Trophoblast cell (in vitro differentiated cells and primary cell): ENCODE data around the gene VSIR.

Source experiments
- DNase-seq, 2 donors: peaks; one replicate each; pipeline ENCODE4 v3.0.0-alpha.2; 2016
- H2AFZ ChIP-seq: 2 replicates; pipeline ENCODE4 v1.6.1; 2013; ENCODE audit warnings: low read length, moderate library complexity, mild to moderate bottlenecking; ENCODE audit not compliant: insufficient read depth, poor library complexity
- H2AK5ac ChIP-seq: 2 replicates; pipeline ENCODE4 v1.6.1; 2013; ENCODE audit warnings: mild to moderate bottlenecking, low read length
- H2BK120ac ChIP-seq: 2 replicates; pipeline ENCODE4 v1.6.1; 2013; ENCODE audit warnings: low read length, mild to moderate bottlenecking, moderate library complexity; ENCODE audit not compliant: insufficient read depth, poor library complexity
- H2BK12ac ChIP-seq: 2 replicates; pipeline ENCODE4 v1.6.1; 2013; ENCODE audit warnings: mild to moderate bottlenecking, low read length, moderate library complexity
- H2BK5ac ChIP-seq: 2 replicates; pipeline ENCODE4 v1.6.1; 2013; ENCODE audit warnings: low read length, low read depth, moderate library complexity, mild to moderate bottlenecking; ENCODE audit not compliant: poor library complexity
- H3K14ac ChIP-seq: 2 replicates; pipeline ENCODE4 v1.6.1; 2013; ENCODE audit warnings: mild to moderate bottlenecking, low read length
- H3K18ac ChIP-seq: 2 replicates; pipeline ENCODE4 v1.6.1; 2013; ENCODE audit warnings: mild to moderate bottlenecking, low read length
- H3K23ac ChIP-seq: 2 replicates; pipeline ENCODE4 v1.6.1; 2013; ENCODE audit warnings: low read length
- H3K27ac ChIP-seq: 2 replicates; pipeline ENCODE4 v1.5.1; 2013; ENCODE audit warnings: low read depth, mild to moderate bottlenecking, inconsistent platforms, low read length, moderate library complexity
- H3K27me3 ChIP-seq: 2 replicates; pipeline ENCODE4 v1.6.1; 2013; ENCODE audit warnings: inconsistent platforms, mild to moderate bottlenecking, low read length, moderate library complexity; ENCODE audit not compliant: insufficient read depth
- H3K36me3 ChIP-seq, 2 experiments: 1 replicate in 1 of 2; 2 replicates in 1 of 2; pipeline ENCODE4 v1.6.1; 2013; ENCODE audit warnings: low read length in 2 of 2, mild to moderate bottlenecking in 2 of 2, moderate library complexity in 1 of 2; ENCODE audit not compliant: insufficient read depth in 2 of 2, control insufficient read depth in 1 of 2
- H3K4ac ChIP-seq: 2 replicates; pipeline ENCODE4 v1.6.1; 2013; ENCODE audit warnings: low read depth, mild to moderate bottlenecking, low read length, moderate library complexity
- H3K4me1 ChIP-seq, 2 experiments: 1 replicate in 1 of 2; 2 replicates in 1 of 2; pipeline ENCODE4 v1.6.1; 2013; ENCODE audit warnings: low read length in 2 of 2, mild to moderate bottlenecking in 2 of 2, moderate library complexity in 1 of 2; ENCODE audit not compliant: insufficient read depth in 2 of 2, control insufficient read depth in 1 of 2
- H3K4me2 ChIP-seq: 2 replicates; pipeline ENCODE4 v1.6.1; 2013; ENCODE audit warnings: inconsistent platforms, mild to moderate bottlenecking, low read length, moderate library complexity
- H3K4me3 ChIP-seq: 2 replicates; pipeline ENCODE4 v1.5.1; 2013; ENCODE audit warnings: mild to moderate bottlenecking, low read depth, low read length, inconsistent platforms
- H3K79me1 ChIP-seq: one replicate; pipeline ENCODE4 v1.6.1; 2013; ENCODE audit warnings: low read length
- H3K79me2 ChIP-seq: 2 replicates; pipeline ENCODE4 v1.6.1; 2013; ENCODE audit warnings: low read length, mild to moderate bottlenecking; ENCODE audit not compliant: control insufficient read depth, insufficient read depth, poor library complexity
- H3K9ac ChIP-seq: 2 replicates; pipeline ENCODE4 v1.6.1; 2013; ENCODE audit warnings: mild to moderate bottlenecking, low read length
- H3K9me3 ChIP-seq: 2 replicates; pipeline ENCODE4 v1.6.1; 2013; ENCODE audit warnings: low read depth, mild to moderate bottlenecking, control low read depth, inconsistent platforms, low read length; ENCODE audit not compliant: insufficient read depth
- H4K12ac ChIP-seq: 2 replicates; pipeline ENCODE4 v1.6.1; 2013; ENCODE audit warnings: low read depth, mild to moderate bottlenecking, low read length, moderate library complexity
- H4K8ac ChIP-seq: 2 replicates; pipeline ENCODE4 v1.6.1; 2013; ENCODE audit warnings: low read depth, mild to moderate bottlenecking, low read length, moderate library complexity
- H4K91ac ChIP-seq: one replicate; pipeline ENCODE4 v1.6.1; 2013; ENCODE audit warnings: low read depth, mild to moderate bottlenecking, low read length, moderate library complexity
- WGBS: extraction: QIAGEN DNeasy Blood & Tissue Kit; methylation state at CpG from one replicate; pipeline ENCODE4 v1.1.7; 2013; ENCODE audit warnings: missing lambda C conversion rate; ENCODE audit not compliant: insufficient read length, insufficient coverage; ENCODE audit errors: extremely low coverage; 5-methylcytosine and 5-hydroxymethylcytosine counted together

Gene VSIR

DNA sequence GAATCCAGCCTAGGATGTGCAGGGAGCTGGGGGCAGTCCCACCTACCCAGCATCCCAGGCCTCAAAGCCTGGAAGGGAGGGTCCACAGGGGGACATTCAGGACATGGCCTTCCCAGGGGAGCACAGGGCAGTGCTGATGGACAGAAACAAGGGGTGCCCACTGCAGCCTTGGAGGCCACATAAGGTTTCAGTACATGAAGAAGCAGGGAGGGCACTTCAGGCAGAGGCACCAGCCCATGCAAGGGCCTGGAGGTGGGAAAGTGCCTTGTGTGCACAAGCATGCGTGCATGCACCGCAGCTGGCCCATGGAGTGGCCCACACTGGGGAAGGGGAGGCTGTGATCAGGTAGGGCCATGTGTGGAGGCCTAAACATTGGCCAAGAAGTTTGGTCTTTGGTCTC, 62.8 kb downstream of the VSIR start:
- H3K9me3 ChIP-seq, result peaks cover 5% of the 10 kb centered on the region
- no peak for DNase-seq
- no peak overlapping the region for H2BK120ac ChIP-seq
- H3K27ac ChIP-seq, result no peak overlapping the region
- no peak overlapping the region for H3K23ac ChIP-seq
- no peak overlapping the region for H3K4ac ChIP-seq
- H3K79me2 ChIP-seq, result no peaks in the 10 kb centered on the region
- WGBS, result no CpG with 5 or more reads among the region's 2 CpGs
- H3K14ac ChIP-seq, result no peak overlapping the region
- H3K4me2 ChIP-seq, result no peak overlapping the region
- H3K9ac ChIP-seq, result no peak overlapping the region
- H4K8ac ChIP-seq, result no peak overlapping the region
- no peak overlapping the region for H2AFZ ChIP-seq
- no peaks in the 10 kb centered on the region for H3K4me1 ChIP-seq
- H3K79me1 ChIP-seq, result no peaks in the 10 kb centered on the region
- no peak overlapping the region for H3K18ac ChIP-seq
- H4K12ac ChIP-seq, result no peak overlapping the region
- H2BK5ac ChIP-seq, result no peak overlapping the region
- H2AK5ac ChIP-seq, result no peak overlapping the region
- no peaks in the 10 kb centered on the region for H3K27me3 ChIP-seq
- no peak overlapping the region for H2BK12ac ChIP-seq
- no peak overlapping the region for H4K91ac ChIP-seq
- no peak overlapping the region for H3K4me3 ChIP-seq
- no peaks in the 10 kb centered on the region for H3K36me3 ChIP-seq

- peaks cover 8% of the 10 kb centered on the region for H3K9me3 ChIP-seq
- no peak overlapping the region for H3K23ac ChIP-seq
- H4K91ac ChIP-seq, result no peak overlapping the region
- H3K36me3 ChIP-seq, result no peaks in the 10 kb centered on the region
- H2BK12ac ChIP-seq, result no peak overlapping the region
- no peak overlapping the region for H3K4me3 ChIP-seq
- no peak overlapping the region for H3K4ac ChIP-seq
- no peak overlapping the region for H4K12ac ChIP-seq
- H2BK5ac ChIP-seq, result no peak overlapping the region
- DNase-seq, result no peak
- H3K14ac ChIP-seq, result no peak overlapping the region
- no peak overlapping the region for H2BK120ac ChIP-seq
- no peaks in the 10 kb centered on the region for H3K4me1 ChIP-seq
- no peaks in the 10 kb centered on the region for H3K27me3 ChIP-seq
- H3K79me2 ChIP-seq, result no peaks in the 10 kb centered on the region
- no peak overlapping the region for H3K27ac ChIP-seq
- H3K4me2 ChIP-seq, result no peak overlapping the region
- H2AFZ ChIP-seq, result no peak overlapping the region
- H2AK5ac ChIP-seq, result no peak overlapping the region
- WGBS, result no CpG with 5 or more reads among the region's 28 CpGs
- H3K79me1 ChIP-seq, result no peaks in the 10 kb centered on the region
- H3K9ac ChIP-seq, result no peak overlapping the region
- no peak overlapping the region for H4K8ac ChIP-seq
- H3K18ac ChIP-seq, result no peak overlapping the region
Measured at GRCh38 chr10:71708897-71709882, 64.1 kb downstream of the VSIR start.

GRCh38 chr10:71708301-71708703, 65.0 kb downstream of the VSIR start:
- DNase-seq, result peak in 1 of 2 donors; percentile 55
- H3K23ac ChIP-seq, result no peak overlapping the region

DNA sequence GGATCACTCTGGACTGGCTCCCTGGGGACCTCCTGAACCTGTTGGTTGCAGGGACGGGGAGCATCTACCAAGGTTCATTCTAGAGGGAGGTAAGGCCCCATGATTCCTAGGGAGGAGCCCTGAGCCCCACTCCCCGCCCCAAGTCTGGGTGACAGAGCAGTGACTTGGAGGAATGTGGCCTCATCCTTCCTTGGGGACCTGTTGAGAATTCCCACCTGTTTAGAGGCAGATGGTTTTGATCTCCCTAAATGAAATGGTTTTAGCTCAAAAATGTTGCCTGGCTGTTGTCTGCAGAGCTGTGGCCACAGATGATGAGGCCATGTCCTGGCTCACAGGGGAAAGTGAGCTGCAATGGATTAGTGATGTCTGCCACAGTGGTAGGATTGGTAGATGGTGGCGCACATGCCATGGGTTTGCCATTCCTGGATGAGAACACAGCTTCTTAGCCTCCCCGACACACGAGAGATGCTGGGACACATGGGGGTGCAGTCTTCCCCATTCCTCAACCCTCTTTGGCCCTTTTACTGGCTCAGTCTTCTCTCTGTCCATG, 66.0 kb downstream of the VSIR start:
- Histone ChIP-seq H3K27me3 (no peaks in the 10 kb centered on the region), H3K18ac (no peak overlapping the region), H4K91ac (no peak overlapping the region), H3K9ac (no peak overlapping the region), H3K4ac (no peak overlapping the region), H3K4me2 (no peak overlapping the region), H2AK5ac (no peak overlapping the region), H2BK5ac (no peak overlapping the region), H3K79me1 (no peaks in the 10 kb centered on the region), H3K36me3 (no peaks in the 10 kb centered on the region), H2BK12ac (no peak overlapping the region), H3K4me1 (no peaks in the 10 kb centered on the region), H3K27ac (no peak overlapping the region), H3K9me3 (peaks cover 8% of the 10 kb centered on the region), H3K4me3 (peak overlapping the region; percentile 23), H3K79me2 (no peaks in the 10 kb centered on the region), H4K8ac (no peak overlapping the region), H3K14ac (no peak overlapping the region), H4K12ac (no peak overlapping the region), H2AFZ (no peak overlapping the region), H3K23ac (no peak overlapping the region), H2BK120ac (no peak overlapping the region)
- DNase-seq, result no peak
- no CpG with 5 or more reads among the region's 5 CpGs for WGBS

More at GRCh38 chr10:71708301-71708703, 65.0 kb downstream of the VSIR start:
- H4K12ac ChIP-seq, result no peak overlapping the region
- H3K79me1 ChIP-seq, result no peaks in the 10 kb centered on the region
- no peak overlapping the region for H3K18ac ChIP-seq
- no CpG with 5 or more reads among the region's 10 CpGs for WGBS
- no peak overlapping the region for H2BK5ac ChIP-seq
- no peak overlapping the region for H4K8ac ChIP-seq
- no peaks in the 10 kb centered on the region for H3K79me2 ChIP-seq
- no peaks in the 10 kb centered on the region for H3K27me3 ChIP-seq
- no peak overlapping the region for H3K4me2 ChIP-seq
- no peaks in the 10 kb centered on the region for H3K4me1 ChIP-seq
- no peaks in the 10 kb centered on the region for H3K36me3 ChIP-seq
- no peak overlapping the region for H2BK120ac ChIP-seq
- no peak overlapping the region for H4K91ac ChIP-seq
- no peak overlapping the region for H3K14ac ChIP-seq
- no peak overlapping the region for H2AK5ac ChIP-seq
- no peak overlapping the region for H3K9ac ChIP-seq
- H2AFZ ChIP-seq, result no peak overlapping the region
- H3K4ac ChIP-seq, result no peak overlapping the region
- H3K9me3 ChIP-seq, result peaks cover 8% of the 10 kb centered on the region
- no peak overlapping the region for H3K27ac ChIP-seq
- no peak overlapping the region for H2BK12ac ChIP-seq
- H3K4me3 ChIP-seq, result no peak overlapping the region
